ENCODE data around the gene SRSF8. TPM values are rescaled to one million over a fixed set of nuclear protein-coding genes. Genes with fewer than 3 reads are reported as not detected.

SRSF8 gene
- polyA plus RNA-seq, 10 donors, result 40.9 to 54.3 (median 45.8) TPM

DNA sequence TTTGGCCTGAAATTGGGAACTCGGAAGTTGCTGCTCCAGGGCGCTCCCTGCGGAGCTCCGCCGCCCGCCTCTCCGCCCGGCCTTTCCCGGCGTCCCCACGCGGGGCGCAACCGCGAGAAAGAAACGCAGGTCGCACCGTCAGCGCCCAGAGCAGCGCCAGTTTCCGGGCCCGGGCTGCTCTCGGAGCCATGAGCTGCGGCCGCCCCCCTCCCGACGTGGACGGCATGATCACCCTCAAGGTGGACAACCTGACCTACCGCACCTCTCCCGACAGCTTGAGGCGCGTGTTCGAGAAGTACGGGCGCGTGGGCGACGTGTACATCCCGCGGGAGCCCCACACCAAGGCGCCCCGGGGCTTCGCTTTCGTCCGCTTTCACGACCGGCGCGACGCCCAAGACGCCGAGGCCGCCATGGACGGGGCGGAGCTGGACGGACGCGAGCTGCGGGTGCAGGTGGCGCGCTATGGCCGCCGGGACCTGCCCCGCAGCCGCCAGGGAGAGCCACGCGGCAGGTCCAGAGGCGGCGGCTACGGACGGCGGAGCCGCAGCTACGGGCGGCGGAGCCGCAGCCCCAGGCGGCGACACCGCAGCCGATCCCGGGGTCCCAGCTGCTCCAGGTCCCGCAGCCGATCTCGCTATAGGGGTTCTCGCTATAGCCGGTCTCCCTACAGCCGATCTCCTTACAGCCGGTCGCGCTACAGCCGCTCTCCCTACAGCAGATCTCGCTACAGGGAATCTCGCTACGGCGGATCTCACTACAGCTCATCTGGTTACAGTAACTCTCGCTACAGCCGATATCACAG, 521 bp downstream of the SRSF8 start:
- peak; percentile 73 to 94 (median 90) for DNase-seq

DNA sequence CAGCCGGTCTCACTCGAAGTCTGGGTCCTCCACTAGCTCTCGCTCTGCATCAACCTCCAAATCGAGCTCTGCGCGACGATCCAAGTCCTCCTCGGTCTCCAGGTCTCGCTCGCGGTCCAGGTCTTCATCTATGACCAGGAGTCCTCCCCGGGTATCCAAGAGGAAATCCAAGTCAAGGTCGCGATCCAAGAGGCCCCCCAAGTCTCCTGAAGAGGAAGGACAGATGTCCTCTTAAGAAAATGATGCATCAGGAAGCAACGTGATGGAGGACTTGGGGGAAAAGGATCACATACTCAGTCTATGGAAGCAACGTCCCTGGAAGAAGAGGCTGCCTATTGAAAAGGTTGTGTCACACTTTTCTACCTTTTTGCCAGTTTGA, 1.1 kb downstream of the SRSF8 start:
- peak in 2 of 3 donors; percentile 25 to 67 for DNase-seq

DNA sequence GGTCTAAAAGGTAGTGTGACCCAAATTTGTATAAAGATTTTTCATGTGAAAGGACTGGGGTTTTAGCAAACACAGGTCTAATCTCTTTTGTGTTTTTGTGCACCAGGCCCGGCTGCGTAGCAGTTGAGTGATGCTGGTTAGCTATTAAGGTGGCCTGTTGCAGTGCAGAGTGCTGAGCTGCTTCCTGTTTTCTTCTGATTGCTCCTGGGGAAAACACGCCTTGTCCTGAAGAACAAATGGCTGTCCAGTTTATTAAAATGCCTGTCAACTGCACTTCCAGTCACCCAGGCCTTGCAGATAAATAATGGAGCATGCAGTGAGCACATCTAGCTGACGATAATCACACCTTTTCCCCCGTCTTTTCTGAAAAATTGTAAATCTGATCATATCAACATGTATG, 1.8 kb downstream of the SRSF8 start:
- peak; percentile 84 to 92 (median 92) for DNase-seq

DNA sequence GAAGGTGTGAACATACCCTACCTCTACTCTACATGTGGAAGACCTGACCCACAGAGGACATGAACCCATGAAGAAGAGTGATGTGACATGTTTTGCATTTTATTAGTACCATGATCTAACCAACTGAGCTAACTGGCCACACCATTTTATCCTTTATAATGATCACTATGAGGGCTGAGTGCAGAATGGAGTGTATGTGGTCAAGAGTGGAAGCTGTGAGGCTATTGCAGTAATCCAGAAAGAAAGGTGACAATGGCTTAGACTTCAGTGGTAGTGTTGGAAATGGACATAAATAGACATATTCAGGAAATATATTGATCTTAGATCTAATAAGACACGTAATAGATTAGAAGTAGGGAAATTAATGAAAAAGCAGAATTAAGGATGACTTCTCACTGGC, 3.8 kb downstream of the SRSF8 start:
- no peak for DNase-seq

DNA sequence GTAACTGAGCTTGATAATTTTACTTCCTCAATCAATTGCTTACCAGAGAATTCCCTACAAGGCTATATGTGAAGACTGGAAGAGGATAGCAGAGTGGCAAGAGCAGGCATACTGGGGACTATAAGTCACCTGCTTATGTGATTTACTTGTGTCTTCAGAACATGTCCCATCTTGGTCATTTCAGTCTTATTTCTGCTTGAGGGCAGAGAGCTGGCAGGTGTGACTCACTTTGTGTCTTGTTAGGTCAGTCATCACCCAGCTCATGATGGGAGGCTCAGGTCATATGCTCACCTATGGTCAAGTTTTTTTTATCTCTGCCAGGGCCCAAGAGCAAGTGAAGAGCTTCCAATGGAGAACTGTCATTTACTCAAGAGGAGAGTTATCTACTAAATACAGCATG, 6.2 kb downstream of the SRSF8 start:
- DNase-seq, result no peak

DNA sequence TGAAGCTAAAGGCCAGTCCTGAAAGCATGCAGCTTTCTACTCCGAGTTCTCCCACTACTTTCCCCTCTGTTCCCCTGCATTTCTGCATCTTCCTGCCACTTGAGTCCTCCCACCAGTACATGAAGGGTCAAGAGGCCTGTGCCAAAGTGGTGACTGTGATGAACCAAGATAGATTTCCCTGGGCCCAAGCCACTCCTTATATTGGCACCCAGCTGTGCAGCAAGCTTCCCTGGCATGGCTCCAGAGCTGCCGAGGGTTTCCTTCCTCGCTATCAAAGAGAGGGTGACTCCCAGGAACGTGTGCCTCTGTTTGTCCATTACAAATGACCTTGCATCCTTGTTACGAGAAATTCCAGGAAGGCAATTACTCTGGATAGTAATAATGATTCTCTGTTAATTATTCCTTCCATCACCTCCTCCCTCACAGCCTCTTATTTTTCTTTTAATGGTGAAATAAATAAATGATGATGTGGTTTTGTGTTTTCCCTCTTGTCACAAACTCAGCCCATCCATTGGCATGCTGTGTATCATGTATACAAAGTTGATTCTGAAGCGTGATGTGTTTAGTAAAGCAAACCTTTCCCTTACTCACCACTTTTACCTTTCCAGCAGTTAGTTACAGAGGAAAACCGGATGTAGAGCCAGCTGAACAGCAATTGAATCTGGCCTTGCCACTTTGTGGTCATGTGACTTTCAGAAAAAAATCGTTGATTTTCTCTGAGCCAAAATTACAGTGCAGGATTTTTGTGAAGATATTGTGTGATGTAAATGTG, 8.3 kb downstream of the SRSF8 start:
- peak; percentile 45 to 58 (median 50) for DNase-seq

DNA sequence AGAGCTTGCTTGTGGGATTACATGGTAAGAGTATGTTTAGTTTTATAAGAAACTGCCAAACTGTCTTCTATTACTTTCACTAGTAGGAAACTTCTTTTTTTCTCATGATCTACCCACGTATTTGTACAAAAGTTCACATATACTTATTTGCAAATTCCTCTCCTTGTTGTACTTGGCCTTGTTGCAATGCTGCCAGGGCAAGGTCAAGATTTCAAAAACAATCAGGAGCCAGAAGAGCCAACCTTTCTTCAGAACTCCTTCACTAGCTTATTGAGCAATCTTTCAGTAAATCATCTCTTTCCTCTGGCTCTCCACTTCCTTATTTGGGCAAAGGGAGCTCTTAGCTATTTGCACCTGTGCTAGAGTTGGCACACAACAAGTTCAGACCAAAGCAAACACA, 9.7 kb downstream of the SRSF8 start:
- no peak for DNase-seq

DNA sequence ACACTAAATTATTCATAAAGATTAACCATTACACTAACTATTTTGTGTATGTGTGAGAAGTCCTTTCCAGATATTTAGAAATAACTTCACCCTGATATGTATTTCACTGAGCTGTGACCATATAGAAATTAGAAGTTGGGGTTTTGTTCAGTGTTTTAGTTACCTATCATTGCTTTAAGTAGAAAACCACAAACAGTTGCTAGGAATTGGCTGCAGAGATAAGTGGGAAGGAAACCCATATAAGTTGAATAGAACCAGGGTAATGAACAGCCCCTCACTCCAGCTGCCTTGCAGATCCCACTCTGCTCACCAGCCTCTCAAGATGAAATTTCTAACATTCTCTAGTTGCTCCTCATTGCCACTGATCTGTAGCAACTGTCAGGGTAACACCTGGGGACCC, 10.3 kb downstream of the SRSF8 start:
- DNase-seq, result no peak

DNA sequence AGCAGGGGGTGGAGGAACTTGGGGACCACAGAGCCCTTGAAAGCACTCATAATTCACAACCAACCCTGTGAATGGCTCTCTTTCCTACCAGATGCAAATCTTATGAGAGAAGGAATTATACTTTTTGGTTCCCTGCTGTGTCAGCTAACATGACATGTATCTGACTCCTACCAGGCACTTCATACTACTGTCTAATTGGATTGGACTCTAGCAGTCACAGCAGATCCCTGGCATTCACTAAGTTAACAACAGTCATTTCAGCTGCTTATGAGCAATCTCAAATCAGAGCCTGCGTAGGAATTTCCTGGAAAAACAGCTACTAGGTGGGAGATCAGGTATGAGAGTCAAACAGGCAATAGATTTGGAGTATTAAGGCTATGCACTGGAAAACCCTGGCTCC, 11.8 kb downstream of the SRSF8 start:
- DNase-seq, result no peak

DNA sequence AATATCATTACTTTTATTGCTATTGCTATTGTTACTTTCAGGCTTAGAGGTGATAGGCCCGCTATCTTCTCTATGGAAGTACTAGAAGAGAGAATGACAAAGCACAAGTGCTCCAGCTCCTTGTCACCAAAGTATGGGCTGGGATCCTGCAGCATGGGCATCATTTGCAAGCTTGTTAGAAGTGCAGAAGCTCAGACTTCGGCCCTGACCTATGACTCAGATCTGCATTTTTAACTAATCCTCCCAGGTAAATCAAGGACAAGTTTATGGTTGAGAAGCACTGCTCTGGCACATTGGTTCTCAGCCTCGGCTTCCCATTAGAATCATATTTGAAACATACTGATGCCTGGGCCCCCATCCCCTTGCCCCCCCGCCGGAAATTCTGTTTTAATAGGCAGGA, 14.3 kb downstream of the SRSF8 start:
- no peak for DNase-seq

DNA sequence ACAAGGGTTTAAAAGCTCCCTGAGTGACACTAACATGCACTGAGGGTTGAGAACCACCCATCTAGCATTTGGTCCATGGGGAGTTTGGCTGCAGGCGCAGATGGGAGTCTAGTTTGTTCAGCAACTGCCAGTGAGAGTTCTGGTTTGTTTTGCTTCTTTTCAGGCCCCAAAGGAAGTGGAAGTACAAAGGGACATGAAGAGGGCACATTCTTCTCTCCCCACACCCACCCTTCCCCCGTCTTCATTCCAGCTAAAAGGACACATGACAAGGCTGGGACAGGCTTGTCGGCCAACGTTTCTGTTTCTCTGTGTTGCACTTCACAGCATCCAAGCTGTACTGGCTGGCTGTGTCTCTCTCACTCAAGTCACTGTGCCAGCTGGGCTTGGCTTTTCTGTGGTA, 14.7 kb downstream of the SRSF8 start:
- no peak for DNase-seq

DNA sequence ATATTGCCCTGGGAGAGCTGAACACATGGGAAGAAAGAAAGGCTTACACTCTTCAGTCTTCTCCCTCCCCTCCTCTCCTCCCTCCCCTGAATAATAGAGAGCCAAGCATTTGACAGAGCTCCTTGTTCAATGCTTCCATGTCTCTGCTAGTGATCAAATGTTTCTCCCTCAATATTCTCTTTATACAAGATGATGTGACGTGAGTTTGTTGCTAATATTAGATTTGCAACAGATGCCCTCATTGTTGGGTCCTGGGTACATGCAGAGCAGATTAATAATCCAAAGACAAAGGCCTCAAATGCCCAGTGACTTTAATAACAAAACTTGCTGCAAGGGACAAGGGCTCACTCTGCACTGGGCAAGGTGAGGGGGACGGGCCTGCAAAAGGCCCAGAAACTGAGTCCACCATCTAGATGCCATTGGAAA, 15.9 kb downstream of the SRSF8 start:
- no peak for DNase-seq

DNA sequence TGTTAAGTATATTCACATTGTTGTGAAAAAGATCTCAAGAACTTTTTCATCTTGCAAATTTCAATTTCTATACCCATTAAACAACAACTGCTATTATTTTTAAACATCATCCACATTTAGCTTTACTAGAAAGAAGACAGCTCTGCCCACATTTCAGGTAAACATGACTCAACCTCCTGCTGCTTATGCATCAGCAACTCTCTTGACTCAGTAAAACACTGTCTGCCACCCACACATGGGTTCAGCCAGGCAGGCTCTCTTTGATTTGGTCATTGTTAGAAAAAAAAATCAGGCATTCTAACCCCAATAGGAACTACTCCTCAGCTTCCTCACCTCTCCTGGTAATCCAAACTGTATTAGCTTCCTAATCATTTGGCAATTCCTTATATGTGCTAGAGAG, 17.8 kb downstream of the SRSF8 start:
- DNase-seq, result no peak

DNA sequence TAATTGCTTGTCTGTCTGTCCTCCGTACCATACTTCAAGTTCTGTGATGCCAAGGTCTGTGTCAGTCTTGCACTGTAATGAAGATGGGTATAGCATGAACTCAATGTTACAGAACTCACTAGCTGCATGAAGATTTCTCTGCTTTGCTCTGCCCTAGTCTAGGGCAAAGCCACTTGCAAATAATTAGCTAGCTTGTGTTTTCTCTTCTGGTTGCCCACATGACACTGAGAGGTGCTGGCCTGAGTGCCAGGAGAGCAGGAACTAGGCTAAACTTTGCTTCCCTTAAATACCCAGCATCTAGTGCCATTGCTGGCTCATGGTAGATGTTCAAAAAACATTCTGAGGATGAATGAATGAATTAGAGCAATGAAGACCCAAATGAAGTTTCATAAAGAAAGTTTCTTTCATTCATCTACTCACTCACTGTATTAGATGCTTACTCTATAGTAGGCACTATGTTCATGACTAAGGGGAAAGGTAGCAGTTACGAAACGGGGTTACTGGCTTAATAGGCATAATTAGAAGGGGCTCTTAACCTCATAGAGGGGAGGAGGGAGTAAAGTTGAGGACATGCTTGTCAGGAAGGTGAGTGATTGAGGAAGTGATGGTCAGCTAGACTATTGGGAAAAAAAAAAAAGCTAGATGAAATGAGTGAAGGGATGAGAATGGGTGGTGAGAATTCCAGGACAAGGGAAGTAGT, 18.5 kb downstream of the SRSF8 start:
- DNase-seq, result no peak

DNA sequence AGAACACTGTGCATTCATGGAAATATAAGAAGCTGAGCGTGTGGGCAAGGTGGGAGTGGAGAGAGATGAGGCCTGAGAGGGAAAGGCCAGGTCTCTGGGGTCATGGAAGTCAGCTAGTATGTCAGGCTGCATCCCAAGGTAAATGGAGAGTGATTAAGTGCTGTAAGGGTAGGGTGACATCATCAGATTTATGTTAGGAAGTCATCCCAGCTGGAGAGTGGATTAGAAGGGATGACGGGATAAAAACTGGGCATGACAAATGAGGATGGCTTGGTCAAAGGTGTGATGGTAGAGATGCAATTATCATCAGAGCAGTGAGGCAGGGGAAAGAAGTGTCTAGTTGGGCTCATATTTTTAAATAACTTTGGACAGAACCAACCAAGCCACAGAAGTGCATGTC, 19.4 kb downstream of the SRSF8 start:
- DNase-seq, result no peak

DNA sequence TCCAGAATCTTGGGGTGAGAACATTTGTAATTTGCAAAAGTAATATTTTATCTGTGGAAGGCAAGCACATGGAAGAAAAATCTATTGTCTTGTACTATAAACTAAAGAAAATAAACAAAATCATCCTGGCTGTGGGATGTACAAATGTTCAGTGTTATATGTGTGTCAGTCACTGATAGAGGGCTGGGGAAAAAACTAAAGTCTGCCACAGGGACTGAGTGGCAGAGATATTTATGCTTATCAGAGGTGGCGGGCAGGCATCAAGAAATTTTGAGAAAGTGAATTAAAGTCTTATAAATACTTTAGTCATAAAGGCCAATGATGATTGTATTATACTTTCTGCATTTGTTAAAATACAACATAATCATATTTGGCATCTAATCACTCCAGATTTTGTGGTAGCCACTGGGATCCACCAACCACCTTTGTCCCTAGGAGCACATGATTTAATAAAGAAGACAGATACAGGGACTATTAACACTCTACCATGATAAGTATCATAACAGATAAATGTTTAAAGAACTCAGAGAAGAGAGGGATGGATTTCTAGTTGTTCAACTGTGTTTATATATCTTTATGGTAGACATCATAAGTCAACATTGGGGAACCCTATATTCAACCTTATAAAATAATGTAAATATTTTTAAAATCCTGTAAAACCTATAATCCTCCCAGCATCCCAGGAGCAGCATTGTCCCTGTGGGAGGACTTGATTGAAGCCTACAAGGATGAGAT, 20.3 kb downstream of the SRSF8 start:
- DNase-seq, result no peak

DNA sequence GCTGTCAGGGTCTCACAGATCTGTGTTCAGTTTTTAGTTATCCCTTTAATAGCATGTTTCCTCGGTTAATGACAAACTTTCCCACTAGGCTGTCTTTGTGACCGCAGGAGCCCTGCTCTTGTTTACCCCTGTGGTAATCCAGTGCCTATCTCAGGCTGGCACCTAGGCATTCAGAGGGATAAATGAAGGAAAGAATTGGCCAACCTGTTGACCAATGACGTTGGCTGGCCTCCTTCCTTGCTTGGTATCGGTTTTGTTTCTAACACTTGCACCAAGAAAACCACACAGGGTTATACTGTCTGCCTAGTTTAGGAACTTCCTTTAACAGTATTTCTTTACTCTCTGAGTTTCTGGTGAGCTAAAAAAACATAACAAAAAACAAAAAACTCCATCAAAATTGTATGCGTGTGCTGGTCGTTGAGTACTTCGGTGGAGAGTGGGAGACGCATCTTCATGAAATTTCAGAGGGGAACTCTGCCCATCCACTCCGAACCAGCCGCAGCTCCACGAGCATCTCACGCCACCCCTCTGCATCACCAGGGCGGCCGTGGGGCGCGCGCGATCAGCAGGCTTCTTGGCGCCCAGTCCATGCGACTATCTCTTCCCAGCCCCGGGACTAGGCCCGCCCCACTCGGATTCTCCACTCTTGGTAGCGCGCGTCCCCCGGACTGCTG, 22.4 kb downstream of the SRSF8 start:
- no peak for DNase-seq

DNA sequence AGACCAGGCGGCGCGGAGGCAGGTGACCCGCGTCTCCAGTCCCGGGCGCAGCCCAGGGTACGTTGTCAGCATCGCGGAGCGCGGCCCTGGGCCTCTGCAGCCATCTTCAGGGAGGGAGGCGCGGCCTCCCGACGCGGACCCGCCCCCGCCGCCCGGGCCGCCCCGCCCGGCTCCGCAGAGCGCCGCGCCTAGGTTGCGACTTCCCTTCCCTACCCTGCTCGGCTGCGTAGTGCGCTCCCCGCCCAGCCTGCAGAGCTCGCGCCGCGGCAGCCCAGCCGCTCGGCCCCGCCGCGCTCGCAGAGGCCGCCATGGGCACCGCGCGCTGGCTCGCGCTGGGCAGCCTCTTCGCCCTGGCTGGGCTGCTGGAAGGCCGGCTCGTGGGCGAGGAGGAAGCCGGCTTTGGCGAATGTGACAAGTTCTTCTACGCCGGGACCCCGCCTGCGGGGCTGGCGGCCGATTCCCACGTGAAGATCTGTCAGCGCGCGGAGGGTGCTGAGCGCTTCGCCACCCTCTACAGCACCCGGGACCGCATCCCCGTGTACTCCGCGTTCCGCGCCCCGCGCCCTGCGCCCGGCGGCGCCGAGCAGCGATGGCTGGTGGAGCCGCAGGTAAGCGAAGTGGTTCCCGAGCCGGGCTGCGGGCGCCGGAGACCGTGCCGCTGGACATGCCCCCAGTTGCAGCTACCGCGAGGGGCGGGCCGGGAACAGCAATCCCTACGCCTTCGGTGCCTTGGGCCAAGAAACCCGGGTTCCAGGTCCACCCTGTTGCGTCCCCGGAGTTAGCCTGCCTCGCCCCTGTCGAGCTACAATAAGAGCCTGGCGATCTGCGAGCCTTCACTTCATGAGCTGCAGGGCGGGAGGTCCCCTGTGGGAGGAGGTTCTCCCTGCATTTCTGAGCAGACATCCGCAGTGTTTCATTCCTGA, 23.2 kb downstream of the SRSF8 start, which contains the start of gene ENDOD1:
ENDOD1 (plus strand) TSS at position 227 of the 923 bp plus-strand sequence; CDS start at position 309, 82 bp downstream.
- DNase-seq, result peak; percentile 87 to 96 (median 89)

DNA sequence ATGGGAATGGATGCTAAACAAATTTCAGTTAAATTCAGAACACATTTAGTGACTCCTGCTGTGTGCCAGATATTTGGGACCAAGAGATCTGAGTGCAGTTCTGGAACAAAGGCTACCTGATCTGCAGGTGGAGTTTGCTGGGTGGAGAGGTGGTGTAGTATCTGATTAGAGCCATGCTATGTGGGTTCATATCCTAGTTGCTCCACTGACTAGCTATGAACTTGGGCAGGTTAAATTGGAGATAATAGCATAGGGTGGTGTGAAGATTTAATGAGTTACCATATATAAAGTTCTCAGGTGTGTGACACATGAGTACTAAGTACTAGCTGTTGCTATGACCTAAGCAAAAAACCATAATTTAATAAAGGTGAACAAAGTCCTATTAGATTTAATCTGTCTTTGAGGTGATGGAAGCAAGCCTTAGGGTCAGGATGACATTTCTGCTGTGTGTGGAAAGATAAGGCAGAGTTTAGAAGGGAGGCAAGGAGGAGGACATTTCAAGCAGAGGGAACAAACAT, 25.0 kb downstream of the SRSF8 start:
- no peak for DNase-seq
